K562 (cell line): ENCODE results near the gene ERC2. TPM values are rescaled to one million over a fixed set of nuclear protein-coding genes. Genes with fewer than 3 reads are reported as not detected.
A peak's percentile ranks its signal among the peaks of the same experiment; 100 is the strongest.

Experiments used
- ATAC-seq: fragments of 200-7000 bp; cut with Tn5 transposase; 3 replicates; pipeline ENCODE4 v1.9.1; 2020; ENCODE audit warnings: moderate library complexity
- BruUV-seq: library from RNA; stranded (reverse); fragments of 400-500 nt; replicated peaks from 2 replicates; lab custom pipeline; 2021; lab: Mats Ljungman, UMichigan
- CTCF ChIA-PET: fragments of 300-600 bp; formaldehyde crosslinking; extraction: SDS; loops from one replicate; lab custom pipeline; 2021; ENCODE audit warnings: low intra/inter-chr PET ratio; lab: Yijun Ruan, JAX
- POLR2A ChIA-PET: fragments of 300-600, 350-650 bp; sonication (Branson Sonifier 250); formaldehyde crosslinking; extraction: SDS; loops from one replicate; lab custom pipeline; 2021; ENCODE audit warnings: antibody characterized with exemption, inconsistent platforms; lab: Yijun Ruan, JAX
- DNase-seq, 4 experiments: peaks; one replicate each; pipeline versions ENCODE4 v3.0.0 to v3.0.0-alpha.2; 2011 to 2018; ENCODE audit warnings: low spot score in 3 of 4, mixed read lengths in 3 of 4; ENCODE audit errors: extremely low read depth in 1 of 4
- FAIRE-seq: peaks from 2 replicates; lab custom pipeline; 2011; peaks lifted over from hg19 to GRCh38; lab: Jason Lieb, UNC
- H2AFZ ChIP-seq: 2 replicates; pipeline ENCODE4 v1.6.0; 2011; ENCODE audit warnings: low read depth, low read length, control low read depth, inconsistent platforms
- H3K27ac ChIP-seq: fragments of 200-600 bp; 3 replicates; pipeline ENCODE4 v1.8.0; 2011; ENCODE audit warnings: low read depth, mild to moderate bottlenecking, control low read depth, inconsistent platforms, low read length, moderate library complexity, mixed read lengths; ENCODE audit errors: extremely low read depth
- H3K27me3 ChIP-seq, 2 experiments: fragments of 300-600 bp in 1 of 2; 2 replicates in 1 of 2; 3 replicates in 1 of 2; pipeline versions ENCODE4 v1.6.0 to v1.8.0; 2011; ENCODE audit warnings: inconsistent platforms in 2 of 2, low read length in 2 of 2, mild to moderate bottlenecking in 1 of 2, mixed read lengths in 1 of 2, moderate library complexity in 1 of 2; ENCODE audit not compliant: control insufficient read depth in 2 of 2, insufficient read depth in 2 of 2
- H3K36me3 ChIP-seq: fragments of 300-600 bp; 3 replicates; pipeline ENCODE4 v1.8.0; 2011; ENCODE audit warnings: mild to moderate bottlenecking, low read length, inconsistent platforms; ENCODE audit not compliant: control insufficient read depth, insufficient read depth
- H3K4me1 ChIP-seq, 2 experiments: fragments of 200-600 bp in 1 of 2; replicated peaks in 1 of 2; 2 replicates in 1 of 2; 3 replicates in 1 of 2; pipeline versions ENCODE4 v1.5.1 to v1.8.0; 2011; ENCODE audit warnings: inconsistent platforms in 2 of 2, low read length in 2 of 2, mild to moderate bottlenecking in 1 of 2, mixed read lengths in 1 of 2, moderate library complexity in 1 of 2; ENCODE audit not compliant: control insufficient read depth in 2 of 2, insufficient read depth in 2 of 2
- H3K4me2 ChIP-seq: 2 replicates; pipeline ENCODE4 v1.6.1; 2011; ENCODE audit warnings: low read length, control low read depth, inconsistent platforms, mixed read lengths; ENCODE audit not compliant: insufficient read depth
- H3K4me3 ChIP-seq: fragments of 200-600 bp; sonication (generic), shearing (Covaris generic); 2 replicates; pipeline ENCODE4 v1.5.1; 2016; ENCODE audit warnings: control low read depth, inconsistent platforms
- H3K79me2 ChIP-seq: fragments of 200-600 bp; 3 replicates; pipeline ENCODE4 v1.8.0; 2011; ENCODE audit warnings: low read length, inconsistent platforms; ENCODE audit not compliant: control insufficient read depth, insufficient read depth
- H3K9ac ChIP-seq, 2 experiments: 2 replicates each; pipeline versions ENCODE4 v1.6.0 to v1.6.1; 2011; ENCODE audit warnings: low read depth in 2 of 2, low read length in 2 of 2, control low read depth in 1 of 2, inconsistent platforms in 1 of 2, mild to moderate bottlenecking in 1 of 2, mixed read lengths in 1 of 2; ENCODE audit not compliant: insufficient read depth in 1 of 2
- H3K9me1 ChIP-seq: one replicate; pipeline ENCODE4 v1.6.0; 2011; ENCODE audit warnings: inconsistent platforms, mild to moderate bottlenecking, low read length, moderate library complexity; ENCODE audit not compliant: control insufficient read depth, insufficient read depth
- H3K9me3 ChIP-seq: replicated peaks from 2 replicates; pipeline ENCODE4 v1.5.1; 2011; ENCODE audit warnings: low read depth, low read length, inconsistent platforms; ENCODE audit not compliant: control insufficient read depth, insufficient read depth
- H4K20me1 ChIP-seq: replicated peaks from 2 replicates; pipeline ENCODE4 v1.6.1; 2011; ENCODE audit warnings: low read length, inconsistent platforms, mixed read lengths; ENCODE audit not compliant: control insufficient read depth, insufficient read depth
- BACH1 ChIP-seq: fragments of 200-800 bp; sonication (Bioruptor generic); IDR thresholded peaks from 2 replicates; pipeline ENCODE4 v1.6.1; 2016; ENCODE audit warnings: missing genetic modification characterization, missing compliant biosample characterization
- CEBPB ChIP-seq: fragments of 450-650 bp; IDR thresholded peaks from 2 replicates; pipeline ENCODE4 v1.6.1; 2016; ENCODE audit warnings: missing genetic modification characterization, missing compliant biosample characterization
- CTCFL ChIP-seq: IDR thresholded peaks from 2 replicates; pipeline ENCODE4 v1.6.1; 2011; ENCODE audit warnings: borderline replicate concordance, low read depth, mild to moderate bottlenecking, moderate library complexity, low read length; ENCODE audit not compliant: insufficient read depth, poor library complexity, severe bottlenecking
- EP400 ChIP-seq: fragments of 450-650 bp; IDR thresholded peaks from 2 replicates; pipeline ENCODE4 v1.6.1; 2017; ENCODE audit warnings: antibody characterized with exemption, mild to moderate bottlenecking, moderate library complexity
- NRF1 ChIP-seq, 2 experiments: fragments of 450-650 bp; IDR thresholded peaks in 1 of 2; conservative IDR thresholded peaks in 1 of 2; 2 replicates each; pipeline ENCODE4 v1.6.1; 2014; ENCODE audit warnings: mild to moderate bottlenecking in 2 of 2
- STAG1 ChIP-seq: sonication (generic); formaldehyde crosslinking; IDR thresholded peaks from 2 replicates; pipeline ENCODE4 v1.5.0; 2020; ENCODE audit warnings: missing genetic modification reagents, borderline replicate concordance
- ZNF551 ChIP-seq: fragments of 250-450 bp; sonication (Bioruptor Pico); IDR thresholded peaks from 2 replicates; pipeline ENCODE4 v1.5.0; 2021; ENCODE audit warnings: mild to moderate bottlenecking, moderate library complexity
- ZNF785 ChIP-seq: fragments of 250-450 bp; sonication (Bioruptor Pico); IDR thresholded peaks from 2 replicates; pipeline ENCODE4 v1.4.0; 2020; ENCODE audit warnings: mild to moderate bottlenecking
- WGBS: fragments of 100-300 bp; shearing (Covaris generic); methylation state at CpG from one replicate; pipeline ENCODE4 v1.1.6; 2016; ENCODE audit warnings: low coverage, mixed read lengths; ENCODE audit not compliant: insufficient coverage; ENCODE audit errors: missing lambda C conversion rate; 5-methylcytosine and 5-hydroxymethylcytosine counted together
- in situ Hi-C: fragments of 300-500 bp; cut with MboI; formaldehyde crosslinking; loops from 4 replicates; pipeline ENCODE4 v1.15.0; 2018; ENCODE audit warnings: inconsistent platforms, mixed read lengths
- intact Hi-C: fragments of 100-400 bp; cut with micrococcal nuclease; formaldehyde crosslinking; loops from 2 replicates; pipeline ENCODE4 v1.14.2; 2022
- polyA plus RNA-seq, 8 experiments: library from polyadenylated mRNA; depleted of rRNA in 4 of 8; stranded (reverse) in 5 of 8; unstranded in 3 of 8; fragments of >200 nt; fragmentation: Nextera tagmentation in 2 of 8; fragmentation: Illumina TruSeq in 1 of 8; extraction: Ambion mirVana in 2 of 8; extraction: Trizol in 1 of 8; gene quantifications; 2 replicates each; pipeline versions ENCODE4 v1.2.1 to v1.2.3, GENCODE V29; 2011 to 2014; ENCODE audit warnings: inconsistent platforms in 1 of 8, missing spikeins in 1 of 8
- total RNA-seq, 7 experiments: library from RNA; depleted of rRNA in 6 of 7; stranded (reverse); fragments of >200 nt in 6 of 7; fragmentation: Illumina TruSeq in 2 of 7; extraction: Trizol in 2 of 7; gene quantifications; 2 replicates each; pipeline versions ENCODE4 v1.2.1 to v1.2.3, GENCODE V29; 2011 to 2021; ENCODE audit warnings: low replicate concordance in 1 of 7

ERC2 gene
- total and polyA plus RNA-seq, 9 of the 15 experiments (the other 6 are each of a cell fraction or from before 2014, with no cell fraction given), result 0.04 to 0.18 (median 0.07) TPM; not detected in 2

GRCh38 chr3:55488398-55489055 lies 979.7 kb downstream of the ERC2 start:
- in situ Hi-C loops, result no loop called here
- ATAC-seq (no peak), DNase-seq (peak in 3 of 4 experiments; percentile 15 to 27 (median 18)), FAIRE-seq (no peak)
- no peaks in the 10 kb centered on the region for H3K36me3 ChIP-seq
- H3K27me3 ChIP-seq, result peaks cover 0 to 26% of the 10 kb centered on the region in 2 experiments; a peak in 2 of 5 replicates
- no peak overlapping the region for H3K4me3 ChIP-seq
- BruUV-seq, result no TSS peak
- H3K4me1 ChIP-seq, result peaks cover 0 to 3% of the 10 kb centered on the region in 2 experiments; a peak in 1 of 5 replicates
- 13% methylated on average over 9 of the region's 30 CpGs for WGBS
- H3K9me3 ChIP-seq, result no peaks in the 10 kb centered on the region
- no peak overlapping the region for H3K9ac ChIP-seq
- TF ChIP-seq NRF1 (conservative IDR thresholded peaks at IDR 0.05 in 1 of 2, IDR thresholded peaks at IDR 0.05 in 1 of 2) (peak; percentile 72 to 76), ZNF551 (CRISPR knock-in tag) (no peak), ZNF785 (CRISPR knock-in tag) (no peak), CEBPB (tag) (no peak), EP400 (no peak), BACH1 (tag) (no peak), CTCFL (no peak), STAG1 (CRISPR knock-in tag) (no peak)
- no peak overlapping the region for H3K4me2 ChIP-seq
- no peak overlapping the region for H3K27ac ChIP-seq
- no peaks in the 10 kb centered on the region for H3K79me2 ChIP-seq
- no peaks in the 10 kb centered on the region for H4K20me1 ChIP-seq
- ChIA-PET CTCF (no interaction called here), POLR2A (interaction anchor here (0.6 kb wide), 1 partner anchor 22 kb away, joined by 5 read pairs; no protein-coding TSS in a partner anchor)
- no peak overlapping the region for H2AFZ ChIP-seq
- H3K9me1 ChIP-seq, result no peaks in the 10 kb centered on the region
- intact Hi-C loops, result loop anchor here (10.0 kb wide), 1 partner anchor 256 kb away; no protein-coding TSS in a partner anchor
